C4-2B (cell line): ENCODE data around the gene ABHD14A.

Experiments
- H3K27ac ChIP-seq: fragments of 450-650 bp; 2 replicates; pipeline ENCODE4 v1.5.1; 2017
- CTCF ChIP-seq: fragments of 450-650 bp; conservative IDR thresholded peaks from 2 replicates; pipeline ENCODE4 v1.5.1; 2017; ENCODE audit warnings: mild to moderate bottlenecking
- ZFX ChIP-seq: fragments of 450-650 bp; IDR thresholded peaks from 2 replicates; pipeline ENCODE4 v1.6.1; 2017

ABHD14A gene

GRCh38 chr3:52005571-52005986, 30.7 kb downstream of the ABHD14A start:
- TF ChIP-seq CTCF (no peak), ZFX (no peak)
- H3K27ac ChIP-seq, result peak overlapping the region; percentile 23

DNA sequence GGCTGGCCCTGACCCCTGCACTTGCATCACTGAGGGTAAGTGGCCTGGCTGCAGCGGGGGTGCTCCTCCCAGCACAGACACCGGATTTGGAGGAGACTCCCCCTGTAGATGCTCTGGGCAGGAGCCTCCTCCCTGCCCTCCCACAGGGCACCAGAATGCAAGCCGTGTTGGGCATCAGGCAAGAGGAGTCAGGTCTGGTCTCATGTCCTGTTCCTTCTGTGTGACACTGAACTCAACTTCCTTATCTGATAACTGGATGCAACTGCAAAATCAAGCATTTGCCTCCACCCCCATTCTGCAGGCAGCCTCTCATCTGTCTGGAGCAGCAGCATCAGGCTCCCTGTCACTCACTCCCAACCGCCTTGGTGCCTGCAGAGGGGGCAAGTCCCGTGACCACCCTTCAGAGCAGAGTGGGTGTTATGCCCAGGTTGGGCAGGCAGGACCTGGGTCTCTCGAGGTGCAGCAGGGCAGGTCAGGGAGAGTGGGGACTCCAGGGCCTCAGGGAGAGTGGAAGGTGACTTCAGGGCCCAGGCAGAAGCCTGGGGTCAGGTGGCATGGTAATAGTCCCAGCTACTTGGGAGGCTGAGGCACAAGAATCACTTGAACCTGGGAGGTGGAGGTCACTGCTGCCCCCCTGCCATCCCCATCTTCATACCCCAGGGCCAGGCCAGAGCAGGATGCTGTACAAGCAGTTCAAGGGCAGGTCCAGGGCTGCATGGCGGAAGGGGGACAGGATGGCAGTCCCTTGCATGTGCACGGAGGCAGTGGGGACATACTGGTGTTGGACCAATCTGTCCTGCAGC, 31.4 kb downstream of the ABHD14A start:
- no peak for TF ChIP-seq ZFX
- no peak for TF ChIP-seq CTCF
- peak overlapping the region; percentile 23 for H3K27ac ChIP-seq

- H3K27ac ChIP-seq, result no peak overlapping the region
- no peak for TF ChIP-seq ZFX
These were observed 31.9 kb downstream of the ABHD14A start for GRCh38 chr3:52006820-52007133.

GRCh38 chr3:52007291-52007690, 32.4 kb downstream of the ABHD14A start:
- TF ChIP-seq ZFX (no peak), CTCF (no peak)
- H3K27ac ChIP-seq, result no peak overlapping the region

DNA sequence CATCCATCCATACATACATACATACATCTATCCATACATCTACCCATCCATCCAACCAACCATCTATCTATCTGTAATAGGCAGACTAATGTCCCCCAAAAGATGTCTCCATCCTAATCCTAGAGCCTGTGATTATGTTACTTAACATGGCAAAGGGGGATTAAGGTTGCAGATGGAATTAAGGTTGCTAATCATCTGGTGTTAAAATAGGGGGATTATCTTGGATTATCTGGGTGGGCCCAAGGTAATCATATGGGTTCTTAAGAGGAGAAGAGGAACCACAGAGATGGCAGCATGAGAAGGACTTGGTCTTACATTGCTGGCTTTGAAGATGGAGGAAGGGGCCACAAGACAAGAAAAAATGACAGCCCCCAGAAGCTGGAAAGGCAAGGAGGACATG, 35.6 kb downstream of the ABHD14A start:
- no peak overlapping the region for H3K27ac ChIP-seq
- no peak for TF ChIP-seq ZFX
- no peak for TF ChIP-seq CTCF

DNA sequence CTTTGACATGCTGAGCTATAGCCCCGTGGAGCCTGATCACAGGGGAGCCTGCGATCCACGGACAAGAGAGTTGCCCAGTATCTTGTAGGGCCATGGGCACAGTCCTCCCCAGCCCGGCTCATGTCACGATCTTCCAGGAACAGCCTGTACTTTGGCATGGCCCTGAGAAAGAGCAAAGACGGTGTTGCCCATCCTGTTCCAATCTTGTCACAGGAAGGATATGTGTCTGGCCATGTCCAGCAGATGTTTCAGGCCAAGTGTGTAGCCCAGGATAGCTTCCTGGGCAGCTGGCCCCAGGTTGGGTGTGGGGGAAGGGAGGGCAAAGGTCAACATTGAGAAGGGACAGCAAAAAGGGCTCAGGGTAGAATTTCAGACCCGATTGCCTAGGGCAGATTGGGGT, 37.8 kb downstream of the ABHD14A start:
- TF ChIP-seq CTCF, result no peak
- TF ChIP-seq ZFX, result no peak
- H3K27ac ChIP-seq, result no peak overlapping the region

- H3K27ac ChIP-seq, result no peak overlapping the region
- no peak for TF ChIP-seq CTCF
- no peak for TF ChIP-seq ZFX
These were observed 39.1 kb downstream of the ABHD14A start for GRCh38 chr3:52013802-52014598.
